Measurements from ENCODE around the gene DCHS2. TPM values are rescaled to one million over a fixed set of nuclear protein-coding genes. Genes with fewer than 3 reads are reported as not detected.

DCHS2 gene
- total RNA-seq = not detected

DNA sequence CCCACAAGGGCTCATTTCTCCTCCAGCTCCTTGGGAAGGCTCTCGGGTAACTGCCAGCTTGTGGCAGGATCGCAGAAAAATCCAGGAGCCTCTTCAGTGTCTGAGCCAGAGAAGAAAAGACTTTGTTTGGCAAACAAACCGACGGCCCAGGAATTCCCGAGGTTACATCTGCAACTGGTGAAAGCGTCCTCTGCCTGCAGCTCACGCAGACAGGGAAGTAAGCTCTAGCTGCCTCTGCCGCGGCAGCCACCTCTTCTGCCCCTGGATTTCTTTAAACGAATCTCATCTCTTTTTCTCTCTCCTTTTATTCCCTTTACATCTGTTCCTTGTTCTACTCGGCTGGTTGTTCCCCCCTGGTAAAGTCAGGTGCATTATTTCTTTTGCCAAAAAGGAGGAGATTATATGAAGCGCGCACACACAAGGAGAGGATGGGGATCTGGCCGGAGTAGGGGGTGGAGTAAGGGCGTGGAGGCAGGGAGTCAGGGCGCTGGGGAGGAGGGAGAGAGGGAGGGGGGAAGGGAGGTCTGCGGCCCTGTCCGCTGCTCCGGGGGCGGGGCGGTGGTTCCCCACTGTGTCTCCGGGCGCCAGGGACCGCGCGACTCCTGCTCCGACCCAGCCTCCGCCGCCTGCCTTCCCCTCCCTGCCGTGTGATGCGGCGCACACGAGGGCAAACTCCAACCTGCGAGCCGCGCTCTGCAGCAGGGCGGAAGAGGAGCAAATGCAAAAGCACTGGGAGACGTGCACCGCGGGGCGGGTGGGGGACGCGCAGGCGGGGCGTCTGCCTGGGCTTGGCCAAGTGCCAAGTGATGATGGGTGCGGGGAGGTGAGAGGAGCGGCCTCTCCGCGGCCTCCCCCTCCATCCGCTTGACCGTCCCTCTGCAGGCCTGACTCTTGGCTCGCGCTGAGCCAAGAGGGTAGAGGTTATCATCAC lies at the start of gene DCHS2:
TSS of gene DCHS2 (minus strand) at position 459 of the 931 bp plus-strand sequence. CDS start at position 15, 444 bp downstream.
- TF ChIP-seq, protein P1, sequence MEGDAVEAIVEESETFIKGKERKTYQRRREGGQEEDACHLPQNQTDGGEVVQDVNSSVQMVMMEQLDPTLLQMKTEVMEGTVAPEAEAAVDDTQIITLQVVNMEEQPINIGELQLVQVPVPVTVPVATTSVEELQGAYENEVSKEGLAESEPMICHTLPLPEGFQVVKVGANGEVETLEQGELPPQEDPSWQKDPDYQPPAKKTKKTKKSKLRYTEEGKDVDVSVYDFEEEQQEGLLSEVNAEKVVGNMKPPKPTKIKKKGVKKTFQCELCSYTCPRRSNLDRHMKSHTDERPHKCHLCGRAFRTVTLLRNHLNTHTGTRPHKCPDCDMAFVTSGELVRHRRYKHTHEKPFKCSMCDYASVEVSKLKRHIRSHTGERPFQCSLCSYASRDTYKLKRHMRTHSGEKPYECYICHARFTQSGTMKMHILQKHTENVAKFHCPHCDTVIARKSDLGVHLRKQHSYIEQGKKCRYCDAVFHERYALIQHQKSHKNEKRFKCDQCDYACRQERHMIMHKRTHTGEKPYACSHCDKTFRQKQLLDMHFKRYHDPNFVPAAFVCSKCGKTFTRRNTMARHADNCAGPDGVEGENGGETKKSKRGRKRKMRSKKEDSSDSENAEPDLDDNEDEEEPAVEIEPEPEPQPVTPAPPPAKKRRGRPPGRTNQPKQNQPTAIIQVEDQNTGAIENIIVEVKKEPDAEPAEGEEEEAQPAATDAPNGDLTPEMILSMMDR (IDR thresholded peaks at IDR 0.05) = no peak
- Histone ChIP-seq H3K27me3 (peaks cover 13% of the 10 kb centered on the region), H3K4me3 (peak within 1 kb of the TSS; percentile 32 to 40), H3K36me3 (no peaks in the 10 kb centered on the region), H3K27ac (no peak within 1 kb of the TSS), H3K4me1 (no peaks in the 10 kb centered on the region), H3K9me3 (no peaks in the 10 kb centered on the region)
- intact Hi-C loops (cut with DNase I) = no loop called here
- DNase-seq (ENCODE audit: low spot score in 2 of 2) = no peak

- Histone ChIP-seq H3K9me3 (no peaks in the 10 kb centered on the region), H3K4me1 (no peaks in the 10 kb centered on the region), H3K4me3 (no peak overlapping the region), H3K36me3 (peaks cover 20 to 32% of the 10 kb centered on the region in 2 donors), H3K27me3 (no peaks in the 10 kb centered on the region), H3K27ac (no peak overlapping the region)
- intact Hi-C loops (cut with DNase I) = no loop called here
- DNase-seq (ENCODE audit: low spot score in 2 of 2) = no peak
- TF ChIP-seq, protein P1 (IDR thresholded peaks at IDR 0.05) = no peak
Measured at GRCh38 chr4:154534296-154534695, 42.7 kb upstream of the DCHS2 start.

GRCh38 chr4:154529728-154530519 lies 38.3 kb upstream of the DCHS2 start:
- TF ChIP-seq, protein P1 (IDR thresholded peaks at IDR 0.05) = no peak
- H3K9me3 ChIP-seq = no peaks in the 10 kb centered on the region
- intact Hi-C loops (cut with DNase I) = no loop called here
- DNase-seq (ENCODE audit: low spot score in 2 of 2) = no peak
- H3K27ac ChIP-seq = no peak overlapping the region
- no peaks in the 10 kb centered on the region for H3K36me3 ChIP-seq
- no peaks in the 10 kb centered on the region for H3K27me3 ChIP-seq
- no peak overlapping the region for H3K4me3 ChIP-seq
- H3K4me1 ChIP-seq = no peaks in the 10 kb centered on the region

GRCh38 chr4:154528869-154529268 lies 37.3 kb upstream of the DCHS2 start:
- H3K27me3 ChIP-seq = no peaks in the 10 kb centered on the region
- H3K4me3 ChIP-seq = no peak overlapping the region
- no peaks in the 10 kb centered on the region for H3K4me1 ChIP-seq
- no peaks in the 10 kb centered on the region for H3K36me3 ChIP-seq
- TF ChIP-seq, protein P1 (IDR thresholded peaks at IDR 0.05) = no peak
- DNase-seq (ENCODE audit: low spot score in 2 of 2) = no peak
- H3K27ac ChIP-seq = no peak overlapping the region
- intact Hi-C loops (cut with DNase I) = no loop called here
- no peaks in the 10 kb centered on the region for H3K9me3 ChIP-seq

DNA sequence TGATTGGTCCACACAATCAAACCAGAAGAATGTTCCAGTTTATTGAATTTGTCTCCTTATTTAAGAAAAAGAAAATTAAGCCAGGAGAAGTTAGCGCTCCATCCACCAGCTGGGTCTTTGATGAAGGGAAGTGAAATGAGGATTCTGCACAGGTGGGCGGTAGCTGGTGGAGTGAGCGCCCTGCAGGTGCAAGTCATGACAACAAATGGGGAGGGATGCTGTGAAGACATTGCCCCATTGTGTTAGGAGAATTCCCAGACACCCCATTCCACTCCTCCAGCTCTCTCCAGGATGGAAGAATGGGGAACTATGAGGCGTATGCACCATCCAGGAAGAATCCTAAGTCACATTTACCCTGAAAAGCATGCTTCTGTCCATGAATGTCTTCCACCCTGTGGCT lies 35.7 kb upstream of the DCHS2 start:
- H3K4me3 ChIP-seq = no peak overlapping the region
- H3K36me3 ChIP-seq = no peaks in the 10 kb centered on the region
- no peaks in the 10 kb centered on the region for H3K27me3 ChIP-seq
- H3K27ac ChIP-seq = no peak overlapping the region
- TF ChIP-seq, protein P1 (IDR thresholded peaks at IDR 0.05) = no peak
- no peak for DNase-seq (ENCODE audit: low spot score in 2 of 2)
- H3K4me1 ChIP-seq = no peaks in the 10 kb centered on the region
- intact Hi-C loops (cut with DNase I) = no loop called here
- no peaks in the 10 kb centered on the region for H3K9me3 ChIP-seq
